Endothelial cell of umbilical vein (primary cell): ENCODE data around the gene GRM8.

Source experiments
- CTCF ChIP-seq, 2 donors: IDR thresholded peaks; 1 replicate in 1 of 2; 2 replicates in 1 of 2; pipeline ENCODE4 v1.5.1; 2011; ENCODE audit warnings: low read length in 2 of 2, mild to moderate bottlenecking in 2 of 2, moderate library complexity in 2 of 2, control low read depth in 1 of 2, inconsistent platforms in 1 of 2, low read depth in 1 of 2; ENCODE audit not compliant: insufficient read depth in 1 of 2; ENCODE audit errors: extremely low read depth in 1 of 2
- EZH2 ChIP-seq: IDR thresholded peaks from 2 replicates; pipeline ENCODE4 v1.6.1; 2012; ENCODE audit warnings: borderline replicate concordance, low read depth, mild to moderate bottlenecking, moderate library complexity, low read length, inconsistent platforms; ENCODE audit not compliant: severe bottlenecking
- POLR2A ChIP-seq: IDR thresholded peaks from 2 replicates; pipeline ENCODE4 v1.6.1; 2012; ENCODE audit warnings: low read depth, mild to moderate bottlenecking, control low read depth, low read length
- POLR2AphosphoS5 ChIP-seq: IDR thresholded peaks from 2 replicates; pipeline ENCODE4 v1.6.1; 2012; ENCODE audit warnings: low read depth, mild to moderate bottlenecking, control low read depth, low read length, moderate library complexity; ENCODE audit not compliant: insufficient read depth

GRCh38 chr7:126656165-126656564 lies 596.6 kb downstream of the GRM8 start:
- TF ChIP-seq POLR2A (no peak), CTCF (IDR thresholded peaks at IDR 0.05; ENCODE audit: extremely low read depth in 1 of 2, insufficient read depth in 1 of 2, low read depth in 1 of 2, low read length in 2 of 2) (no peak), EZH2 (no peak), POLR2AphosphoS5 (no peak)
